OCI-LY1 (cell line): Measurements from ENCODE around the gene KIRREL3.
"Not testable (repeated sequence)": the region's sequence is repeated elsewhere in the genome, so short reads cannot be mapped to it uniquely, and the experiment has no call there.

Experiments used
- H2AFZ ChIP-seq: fragments of 200-600 bp; sonication (generic), shearing (Covaris generic); 2 replicates; pipeline ENCODE4 v1.6.0; 2014; ENCODE audit warnings: antibody characterized with exemption, mild to moderate bottlenecking, low read length
- H3F3A ChIP-seq: fragments of 200-600 bp; sonication (generic), shearing (Covaris generic); 2 replicates; pipeline ENCODE4 v1.6.0; 2014; ENCODE audit warnings: mild to moderate bottlenecking, antibody characterized with exemption, low read length, moderate library complexity; ENCODE audit not compliant: insufficient read depth
- H3K27ac ChIP-seq: fragments of 200-600 bp; sonication (generic); 2 replicates; pipeline ENCODE4 v1.5.1; 2014; ENCODE audit warnings: low read length, mixed run types, mild to moderate bottlenecking, low read depth; ENCODE audit not compliant: poor library complexity, severe bottlenecking
- H3K27me3 ChIP-seq: fragments of 200-600 bp; sonication (generic); 2 replicates; pipeline ENCODE4 v1.6.0; 2014; ENCODE audit warnings: antibody characterized with exemption, mild to moderate bottlenecking, low read length, moderate library complexity; ENCODE audit not compliant: insufficient read depth
- H3K36me3 ChIP-seq: fragments of 200-600 bp; sonication (generic); 2 replicates; pipeline ENCODE4 v1.6.1; 2014; ENCODE audit warnings: mild to moderate bottlenecking, antibody characterized with exemption, low read length, moderate library complexity, mixed read lengths; ENCODE audit not compliant: insufficient read depth
- H3K4me1 ChIP-seq: fragments of 200-600 bp; sonication (generic); 2 replicates; pipeline ENCODE4 v1.5.1; 2014; ENCODE audit warnings: mild to moderate bottlenecking, low read length, moderate library complexity; ENCODE audit not compliant: insufficient read depth, severe bottlenecking
- H3K4me2 ChIP-seq: fragments of 200-600 bp; sonication (generic), shearing (Covaris generic); 2 replicates; pipeline ENCODE4 v1.6.1; 2014; ENCODE audit warnings: low read length
- H3K4me3 ChIP-seq: fragments of 200-600 bp; sonication (generic); 2 replicates; pipeline ENCODE4 v1.5.1; 2014; ENCODE audit warnings: low read length, low read depth, mild to moderate bottlenecking, mixed read lengths; ENCODE audit not compliant: poor library complexity, severe bottlenecking
- H3K79me2 ChIP-seq: fragments of 200-600 bp; shearing (Covaris generic); 2 replicates; pipeline ENCODE4 v1.6.1; 2016; ENCODE audit warnings: mixed run types, low read length, mixed read lengths; ENCODE audit not compliant: insufficient read depth
- H3K9ac ChIP-seq: fragments of 200-600 bp; sonication (generic), shearing (Covaris generic); 2 replicates; pipeline ENCODE4 v1.6.1; 2014; ENCODE audit warnings: mild to moderate bottlenecking, low read length, mixed read lengths
- H3K9me2 ChIP-seq: fragments of 200-600 bp; sonication (generic), shearing (Covaris generic); 2 replicates; pipeline ENCODE4 v1.6.1; 2014; ENCODE audit warnings: low read depth, mild to moderate bottlenecking, low read length, mixed read lengths
- H3K9me3 ChIP-seq: fragments of 200-600 bp; shearing (Covaris generic); 2 replicates; pipeline ENCODE4 v1.6.1; 2014; ENCODE audit warnings: low read length, mixed read lengths
- H4K20me1 ChIP-seq: fragments of 200-600 bp; sonication (generic), shearing (Covaris generic); 2 replicates; pipeline ENCODE4 v1.6.0; 2016; ENCODE audit warnings: mild to moderate bottlenecking, low read length; ENCODE audit not compliant: insufficient read depth
- EZH2 ChIP-seq: fragments of 200-600 bp; sonication (generic), shearing (Covaris generic); IDR thresholded peaks from 2 replicates; pipeline ENCODE4 v1.8.0; 2017; ENCODE audit warnings: borderline replicate concordance, mixed run types, mild to moderate bottlenecking, antibody characterized with exemption, low read length, moderate library complexity, mixed read lengths
- TF ChIP-seq, protein P1 (sequence below): fragments of 200-600 bp; sonication (generic), shearing (Covaris generic); IDR thresholded peaks from 2 replicates; pipeline ENCODE4 v1.5.1; 2017; ENCODE audit warnings: mild to moderate bottlenecking, antibody characterized with exemption, low read length, moderate library complexity, mixed read lengths

The KIRREL3 gene

DNA sequence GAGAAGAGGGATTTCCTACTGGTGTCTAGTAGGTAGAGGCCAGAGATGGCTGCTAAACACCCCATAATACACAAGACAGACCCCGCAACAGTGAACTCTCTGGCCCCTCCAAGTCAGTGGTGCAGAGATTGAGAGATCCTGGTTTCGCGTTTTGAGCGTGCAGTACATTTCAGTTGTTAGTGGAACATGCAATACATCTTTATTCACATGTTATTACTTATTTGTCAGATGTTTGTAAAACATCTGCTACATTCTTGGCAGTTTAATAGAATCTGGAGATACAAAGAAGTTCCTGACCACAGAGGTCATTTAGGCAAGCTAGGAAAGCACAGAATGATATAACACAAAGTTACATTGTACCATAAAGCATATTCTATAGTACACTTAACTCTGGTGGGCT is 603.6 kb downstream of the KIRREL3 start:
- H3K9ac ChIP-seq: no peak overlapping the region
- no peak overlapping the region for H3K27ac ChIP-seq

DNA sequence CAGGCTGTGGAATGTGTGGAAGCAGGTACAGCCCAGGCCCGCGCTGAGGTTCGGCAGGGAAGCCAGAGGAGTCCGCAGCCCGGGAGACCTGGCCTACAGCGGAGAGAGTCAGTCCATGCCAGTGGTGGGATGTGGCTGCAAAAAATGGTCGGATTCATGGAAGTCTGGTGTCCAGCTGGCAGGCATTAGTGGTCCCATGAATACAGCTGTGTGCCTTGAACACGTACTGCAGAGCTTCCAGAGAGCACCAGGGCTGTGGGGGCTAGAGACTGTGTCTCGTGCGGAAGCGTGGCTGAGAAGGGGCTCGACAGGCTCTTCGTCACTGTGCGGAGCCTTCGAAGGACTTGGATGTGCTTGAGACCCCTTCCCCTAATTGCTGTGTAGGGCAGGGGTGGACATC is 604.3 kb downstream of the KIRREL3 start:
- not testable (repeated sequence) for H3F3A ChIP-seq, H3K27me3 ChIP-seq, H3K9me2 ChIP-seq, H3K4me2 ChIP-seq, H3K4me1 ChIP-seq, H3K9ac ChIP-seq, H3K27ac ChIP-seq, H2AFZ ChIP-seq, H3K36me3 ChIP-seq, H4K20me1 ChIP-seq, H3K4me3 ChIP-seq, H3K79me2 ChIP-seq, H3K9me3 ChIP-seq

More for the DNA sequence above, 603.6 kb downstream of the KIRREL3 start:
- Histone ChIP-seq H3K9me3 (no peaks in the 10 kb centered on the region), H4K20me1 (no peaks in the 10 kb centered on the region), H3K9me2 (no peaks in the 10 kb centered on the region), H3K4me1 (no peaks in the 10 kb centered on the region), H3K79me2 (no peaks in the 10 kb centered on the region), H2AFZ (no peak overlapping the region), H3K4me2 (no peak overlapping the region), H3K27me3 (no peaks in the 10 kb centered on the region; the same call in 1 of the 2 replicates), H3F3A (no peaks in the 10 kb centered on the region), H3K36me3 (no peaks in the 10 kb centered on the region), H3K4me3 (no peak overlapping the region)
- TF ChIP-seq EZH2: no peak
- TF ChIP-seq, protein P1, sequence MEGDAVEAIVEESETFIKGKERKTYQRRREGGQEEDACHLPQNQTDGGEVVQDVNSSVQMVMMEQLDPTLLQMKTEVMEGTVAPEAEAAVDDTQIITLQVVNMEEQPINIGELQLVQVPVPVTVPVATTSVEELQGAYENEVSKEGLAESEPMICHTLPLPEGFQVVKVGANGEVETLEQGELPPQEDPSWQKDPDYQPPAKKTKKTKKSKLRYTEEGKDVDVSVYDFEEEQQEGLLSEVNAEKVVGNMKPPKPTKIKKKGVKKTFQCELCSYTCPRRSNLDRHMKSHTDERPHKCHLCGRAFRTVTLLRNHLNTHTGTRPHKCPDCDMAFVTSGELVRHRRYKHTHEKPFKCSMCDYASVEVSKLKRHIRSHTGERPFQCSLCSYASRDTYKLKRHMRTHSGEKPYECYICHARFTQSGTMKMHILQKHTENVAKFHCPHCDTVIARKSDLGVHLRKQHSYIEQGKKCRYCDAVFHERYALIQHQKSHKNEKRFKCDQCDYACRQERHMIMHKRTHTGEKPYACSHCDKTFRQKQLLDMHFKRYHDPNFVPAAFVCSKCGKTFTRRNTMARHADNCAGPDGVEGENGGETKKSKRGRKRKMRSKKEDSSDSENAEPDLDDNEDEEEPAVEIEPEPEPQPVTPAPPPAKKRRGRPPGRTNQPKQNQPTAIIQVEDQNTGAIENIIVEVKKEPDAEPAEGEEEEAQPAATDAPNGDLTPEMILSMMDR: no peak

DNA sequence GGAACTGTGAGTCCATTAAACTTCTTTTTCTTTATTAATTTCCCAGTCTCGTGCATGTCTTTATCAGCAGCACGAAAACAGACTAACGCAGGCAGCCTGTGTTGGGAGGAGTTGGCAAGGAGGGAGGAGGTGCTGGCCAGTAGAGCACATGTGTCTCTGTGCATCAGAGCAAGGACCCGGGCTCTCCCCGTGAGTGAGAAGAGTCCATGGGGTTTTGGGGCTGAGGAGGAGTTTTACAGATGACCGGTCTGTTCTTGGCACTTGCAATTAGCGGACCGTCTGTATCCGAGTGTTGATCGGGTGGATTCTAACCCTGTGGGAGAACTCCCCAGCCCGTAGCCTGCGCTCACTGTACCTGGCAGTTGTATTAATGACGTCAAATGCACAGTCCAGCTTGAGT is 604.8 kb downstream of the KIRREL3 start:
- H3K79me2 ChIP-seq: not testable (repeated sequence)

DNA sequence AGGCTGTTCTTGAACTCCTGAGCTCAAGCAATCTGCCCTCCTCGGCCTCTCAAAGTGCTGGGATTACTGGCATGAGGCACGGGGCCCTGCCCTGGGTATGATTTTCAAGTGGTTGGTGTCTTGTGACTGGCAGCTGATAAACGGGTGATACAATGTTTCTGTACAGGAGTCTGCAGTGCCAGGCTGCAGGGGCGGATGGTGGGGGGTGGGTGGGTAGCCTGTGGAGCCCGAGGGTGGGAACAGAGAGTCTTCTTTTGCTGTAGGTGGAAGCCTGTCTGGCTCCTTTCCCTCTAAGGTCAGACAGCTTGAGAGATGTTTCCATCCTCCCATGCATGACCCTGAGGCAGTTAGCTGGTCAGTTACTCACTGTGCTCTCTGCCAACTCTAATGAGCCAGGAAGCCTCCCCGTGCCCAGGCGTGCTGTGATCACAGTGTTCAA is 605.9 kb downstream of the KIRREL3 start:
- not testable (repeated sequence) for H3K79me2 ChIP-seq

More for the DNA sequence above, 604.8 kb downstream of the KIRREL3 start:
- not testable (repeated sequence) for H3K9me3 ChIP-seq, H3K4me3 ChIP-seq, H3K4me1 ChIP-seq, H3K36me3 ChIP-seq, H3K9ac ChIP-seq, H3K27ac ChIP-seq, H4K20me1 ChIP-seq, H3K4me2 ChIP-seq, H3K27me3 ChIP-seq, H2AFZ ChIP-seq, H3F3A ChIP-seq, H3K9me2 ChIP-seq

DNA sequence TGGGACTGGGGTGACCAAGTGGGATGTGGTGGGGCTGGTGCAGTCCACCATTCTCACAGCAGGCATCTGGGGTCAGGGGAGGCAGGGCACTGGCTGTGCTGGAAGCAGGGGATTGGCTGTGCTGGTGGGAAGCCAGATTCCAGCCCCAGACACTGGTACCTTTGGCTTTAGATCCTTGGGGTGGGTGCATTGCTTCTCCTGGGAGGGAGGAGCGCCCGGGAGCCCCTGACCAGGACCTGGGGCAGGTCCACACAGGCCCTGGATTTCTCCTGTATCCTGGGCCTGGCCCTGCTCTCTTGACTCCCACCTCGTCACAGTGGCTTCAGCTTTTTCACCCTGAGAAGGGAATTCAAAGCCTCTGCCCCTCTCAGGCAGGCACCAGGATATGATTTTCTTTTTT is 606.5 kb downstream of the KIRREL3 start:
- Histone ChIP-seq H3F3A (no peaks in the 10 kb centered on the region), H3K4me3 (no peak overlapping the region), H2AFZ (no peak overlapping the region), H3K36me3 (no peaks in the 10 kb centered on the region), H3K4me1 (no peaks in the 10 kb centered on the region), H3K9me3 (no peaks in the 10 kb centered on the region), H3K79me2 (no peaks in the 10 kb centered on the region), H3K4me2 (no peak overlapping the region), H3K9ac (no peak overlapping the region), H3K27me3 (no peaks in the 10 kb centered on the region), H4K20me1 (no peaks in the 10 kb centered on the region), H3K9me2 (no peaks in the 10 kb centered on the region), H3K27ac (no peak overlapping the region)
- TF ChIP-seq EZH2: no peak
- TF ChIP-seq, protein P1: no peak

More for the DNA sequence above, 605.9 kb downstream of the KIRREL3 start:
- not testable (repeated sequence) for H3K4me1 ChIP-seq, H3K27ac ChIP-seq, H3K9ac ChIP-seq, H3K27me3 ChIP-seq, H3F3A ChIP-seq, H3K9me3 ChIP-seq, H2AFZ ChIP-seq, H3K4me2 ChIP-seq, H4K20me1 ChIP-seq, H3K36me3 ChIP-seq, H3K9me2 ChIP-seq, H3K4me3 ChIP-seq
